Neural cell (in vitro differentiated cells): Measurements from ENCODE around the gene OR13J1. TPM values are rescaled to one million over a fixed set of nuclear protein-coding genes. Genes with fewer than 3 reads are reported as not detected.
A peak's percentile ranks its signal among the peaks of the same experiment; 100 is the strongest.

Source experiments
- H2AFZ ChIP-seq: fragments of 200-600, 300-800 bp; sonication (generic), shearing (Covaris generic); 2 replicates; pipeline ENCODE4 v1.6.0; 2014; ENCODE audit warnings: low read depth, mild to moderate bottlenecking, antibody characterized with exemption, low read length, moderate library complexity
- H3F3A ChIP-seq: fragments of 200-600 bp; shearing (Covaris generic); 2 replicates; pipeline ENCODE4 v1.6.1; 2016; ENCODE audit warnings: mild to moderate bottlenecking, moderate library complexity, mixed read lengths, antibody characterized with exemption, low read length; ENCODE audit not compliant: insufficient read depth, poor library complexity, severe bottlenecking
- H3K27ac ChIP-seq: fragments of 200-600, 300-800 bp; sonication (generic), shearing (Covaris generic); 2 replicates; pipeline ENCODE4 v1.5.1; 2014; ENCODE audit warnings: mild to moderate bottlenecking, low read length, moderate library complexity
- H3K27me3 ChIP-seq: fragments of 300-800, 200-600 bp; sonication (generic), shearing (Covaris generic); 2 replicates; pipeline ENCODE4 v1.6.0; 2014; ENCODE audit warnings: mild to moderate bottlenecking, low read depth, low read length, moderate library complexity; ENCODE audit not compliant: insufficient read depth
- H3K36me3 ChIP-seq: fragments of 300-800, 200-600 bp; sonication (generic), shearing (Covaris generic); 2 replicates; pipeline ENCODE4 v1.5.1; 2014; ENCODE audit warnings: mild to moderate bottlenecking, antibody characterized with exemption, low read length, moderate library complexity; ENCODE audit not compliant: insufficient read depth
- H3K4me2 ChIP-seq: fragments of 300-800, 200-600 bp; sonication (generic), shearing (Covaris generic); 2 replicates; pipeline ENCODE4 v1.6.0; 2014; ENCODE audit warnings: mild to moderate bottlenecking, low read length
- H3K4me3 ChIP-seq: fragments of 300-800, 200-600 bp; sonication (generic), shearing (Covaris generic); 2 replicates; pipeline ENCODE4 v1.5.1; 2014; ENCODE audit warnings: mild to moderate bottlenecking, low read length, moderate library complexity
- H3K79me2 ChIP-seq: fragments of 200-600 bp; shearing (Covaris generic); replicated peaks from 2 replicates; pipeline ENCODE4 v1.6.0; 2014; ENCODE audit warnings: mild to moderate bottlenecking, low read length, moderate library complexity; ENCODE audit not compliant: insufficient read depth
- H3K9ac ChIP-seq: fragments of 300-800, 200-600 bp; sonication (generic), shearing (Covaris generic); 2 replicates; pipeline ENCODE4 v1.6.1; 2016; ENCODE audit warnings: mild to moderate bottlenecking, low read length, mixed read lengths
- H3K9me2 ChIP-seq: fragments of 200-600 bp; shearing (Covaris generic); 2 replicates; pipeline ENCODE4 v1.6.1; 2016; ENCODE audit warnings: mild to moderate bottlenecking, low read length, mixed read lengths; ENCODE audit not compliant: insufficient read depth
- H3K9me3 ChIP-seq: fragments of 200-600, 300-800 bp; sonication (generic), shearing (Covaris generic); 2 replicates; pipeline ENCODE4 v1.6.1; 2016; ENCODE audit warnings: mild to moderate bottlenecking, mixed run types, low read length, moderate library complexity, mixed read lengths
- H4K20me1 ChIP-seq: fragments of 200-600 bp; shearing (Covaris generic); 2 replicates; pipeline ENCODE4 v1.6.1; 2016; ENCODE audit warnings: mild to moderate bottlenecking, mixed run types; ENCODE audit not compliant: insufficient read depth
- CTCF ChIP-seq: fragments of 450-650 bp; IDR thresholded peaks from 2 replicates; pipeline ENCODE4 v1.5.1; 2014; ENCODE audit warnings: antibody characterized with exemption, mild to moderate bottlenecking, moderate library complexity; ENCODE audit not compliant: poor library complexity, severe bottlenecking
- EP300 ChIP-seq: fragments of 450-650 bp; conservative IDR thresholded peaks from 2 replicates; pipeline ENCODE4 v1.6.1; 2014; ENCODE audit warnings: antibody characterized with exemption, mild to moderate bottlenecking, moderate library complexity; ENCODE audit not compliant: poor library complexity, severe bottlenecking
- EZH2 ChIP-seq: fragments of 200-600, 300-800 bp; shearing (Covaris generic), sonication (generic); IDR thresholded peaks from 2 replicates; pipeline ENCODE4 v1.6.1; 2014; ENCODE audit warnings: antibody characterized with exemption, low read length, borderline replicate concordance, mild to moderate bottlenecking; ENCODE audit not compliant: insufficient read depth, poor library complexity, severe bottlenecking
- MXI1 ChIP-seq: fragments of 450-650 bp; conservative IDR thresholded peaks from 2 replicates; pipeline ENCODE4 v1.6.1; 2014; ENCODE audit warnings: antibody characterized with exemption, mild to moderate bottlenecking; ENCODE audit not compliant: poor library complexity, severe bottlenecking
- POLR2AphosphoS5 ChIP-seq: IDR thresholded peaks from 2 replicates; pipeline ENCODE4 v1.6.1; 2012
- RAD21 ChIP-seq: fragments of 450-650 bp; conservative IDR thresholded peaks from 2 replicates; pipeline ENCODE4 v1.6.1; 2014; ENCODE audit warnings: antibody characterized with exemption, mild to moderate bottlenecking, moderate library complexity
- SMC3 ChIP-seq: fragments of 450-650 bp; conservative IDR thresholded peaks from 2 replicates; pipeline ENCODE4 v1.6.1; 2014; ENCODE audit warnings: antibody characterized with exemption, mild to moderate bottlenecking, moderate library complexity; ENCODE audit not compliant: poor library complexity
- TAF1 ChIP-seq: IDR thresholded peaks from 2 replicates; pipeline ENCODE4 v1.6.1; 2012; ENCODE audit warnings: low read depth
- polyA plus RNA-seq: library from polyadenylated mRNA; depleted of rRNA; stranded (reverse); fragments of >200 nt; gene quantifications from 2 replicates; pipeline ENCODE4 v1.2.3, GENCODE V29; 2014
- TF ChIP-seq, protein P1 (sequence below): IDR thresholded peaks from 2 replicates; pipeline ENCODE4 v1.6.1; 2012; ENCODE audit warnings: borderline replicate concordance

The OR13J1 gene
- polyA plus RNA-seq, 1 donor from 2014 or later: not detected

GRCh38 chr9:35863583-35863982 is 6.6 kb downstream of the OR13J1 start:
- H3F3A ChIP-seq: no peaks in the 10 kb centered on the region
- H2AFZ ChIP-seq: no peak overlapping the region
- H3K79me2 ChIP-seq: no peaks in the 10 kb centered on the region
- H3K4me3 ChIP-seq: no peak overlapping the region
- H3K27ac ChIP-seq: no peak overlapping the region
- no peaks in the 10 kb centered on the region for H3K36me3 ChIP-seq
- TF ChIP-seq, protein P1, sequence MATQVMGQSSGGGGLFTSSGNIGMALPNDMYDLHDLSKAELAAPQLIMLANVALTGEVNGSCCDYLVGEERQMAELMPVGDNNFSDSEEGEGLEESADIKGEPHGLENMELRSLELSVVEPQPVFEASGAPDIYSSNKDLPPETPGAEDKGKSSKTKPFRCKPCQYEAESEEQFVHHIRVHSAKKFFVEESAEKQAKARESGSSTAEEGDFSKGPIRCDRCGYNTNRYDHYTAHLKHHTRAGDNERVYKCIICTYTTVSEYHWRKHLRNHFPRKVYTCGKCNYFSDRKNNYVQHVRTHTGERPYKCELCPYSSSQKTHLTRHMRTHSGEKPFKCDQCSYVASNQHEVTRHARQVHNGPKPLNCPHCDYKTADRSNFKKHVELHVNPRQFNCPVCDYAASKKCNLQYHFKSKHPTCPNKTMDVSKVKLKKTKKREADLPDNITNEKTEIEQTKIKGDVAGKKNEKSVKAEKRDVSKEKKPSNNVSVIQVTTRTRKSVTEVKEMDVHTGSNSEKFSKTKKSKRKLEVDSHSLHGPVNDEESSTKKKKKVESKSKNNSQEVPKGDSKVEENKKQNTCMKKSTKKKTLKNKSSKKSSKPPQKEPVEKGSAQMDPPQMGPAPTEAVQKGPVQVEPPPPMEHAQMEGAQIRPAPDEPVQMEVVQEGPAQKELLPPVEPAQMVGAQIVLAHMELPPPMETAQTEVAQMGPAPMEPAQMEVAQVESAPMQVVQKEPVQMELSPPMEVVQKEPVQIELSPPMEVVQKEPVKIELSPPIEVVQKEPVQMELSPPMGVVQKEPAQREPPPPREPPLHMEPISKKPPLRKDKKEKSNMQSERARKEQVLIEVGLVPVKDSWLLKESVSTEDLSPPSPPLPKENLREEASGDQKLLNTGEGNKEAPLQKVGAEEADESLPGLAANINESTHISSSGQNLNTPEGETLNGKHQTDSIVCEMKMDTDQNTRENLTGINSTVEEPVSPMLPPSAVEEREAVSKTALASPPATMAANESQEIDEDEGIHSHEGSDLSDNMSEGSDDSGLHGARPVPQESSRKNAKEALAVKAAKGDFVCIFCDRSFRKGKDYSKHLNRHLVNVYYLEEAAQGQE: no peak
- TF ChIP-seq MXI1 (no peak), SMC3 (no peak), POLR2AphosphoS5 (peak; percentile 8), CTCF (no peak)
- no peak overlapping the region for H3K9ac ChIP-seq
- H3K4me2 ChIP-seq: no peak overlapping the region
- H4K20me1 ChIP-seq: no peaks in the 10 kb centered on the region
- H3K27me3 ChIP-seq: no peaks in the 10 kb centered on the region
- no peaks in the 10 kb centered on the region for H3K9me2 ChIP-seq
- no peaks in the 10 kb centered on the region for H3K9me3 ChIP-seq

DNA sequence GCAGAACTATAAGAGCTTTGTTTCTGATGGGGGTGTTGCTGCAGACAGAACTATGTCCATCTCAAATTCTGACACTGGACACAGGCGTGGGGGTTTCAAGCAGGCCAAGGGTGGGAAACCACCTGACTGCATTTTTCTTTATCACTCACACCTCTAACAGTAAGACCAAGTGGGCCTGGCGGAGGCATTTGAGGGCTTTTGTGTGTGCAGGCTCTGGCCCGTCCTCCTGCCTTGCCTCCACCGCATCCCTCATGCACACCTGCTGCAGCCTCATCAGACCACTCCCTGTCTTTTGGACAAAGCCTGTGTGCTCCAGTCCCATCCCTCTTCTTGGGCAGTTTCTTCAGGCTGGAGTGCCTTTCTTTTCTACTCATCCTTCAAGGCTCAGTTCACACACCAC is 7.9 kb downstream of the OR13J1 start:
- Histone ChIP-seq H3K9me2 (no peaks in the 10 kb centered on the region), H3K36me3 (no peaks in the 10 kb centered on the region), H4K20me1 (no peaks in the 10 kb centered on the region), H3F3A (no peaks in the 10 kb centered on the region), H3K9me3 (no peaks in the 10 kb centered on the region), H3K4me2 (no peak overlapping the region), H3K4me3 (no peak overlapping the region), H3K27ac (no peak overlapping the region), H3K79me2 (no peaks in the 10 kb centered on the region), H3K27me3 (no peaks in the 10 kb centered on the region), H3K9ac (no peak overlapping the region), H2AFZ (no peak overlapping the region)
- TF ChIP-seq TAF1: no peak
- TF ChIP-seq EZH2: no peak
- TF ChIP-seq, protein P1: no peak
- TF ChIP-seq SMC3: no peak
- TF ChIP-seq EP300: no peak
- no peak for TF ChIP-seq MXI1
- TF ChIP-seq CTCF: no peak
- TF ChIP-seq RAD21: no peak
- no peak for TF ChIP-seq POLR2AphosphoS5
